GM19023 (cell line): ENCODE results near the gene NAPA.

Experiments
- ATAC-seq: cut with Tn5 transposase; IDR thresholded peaks from one replicate; pipeline ENCODE4 v1.9.1; 2021; ENCODE audit warnings: mild to moderate bottlenecking, moderate library complexity; ENCODE audit not compliant: unreplicated experiment

The NAPA gene

DNA sequence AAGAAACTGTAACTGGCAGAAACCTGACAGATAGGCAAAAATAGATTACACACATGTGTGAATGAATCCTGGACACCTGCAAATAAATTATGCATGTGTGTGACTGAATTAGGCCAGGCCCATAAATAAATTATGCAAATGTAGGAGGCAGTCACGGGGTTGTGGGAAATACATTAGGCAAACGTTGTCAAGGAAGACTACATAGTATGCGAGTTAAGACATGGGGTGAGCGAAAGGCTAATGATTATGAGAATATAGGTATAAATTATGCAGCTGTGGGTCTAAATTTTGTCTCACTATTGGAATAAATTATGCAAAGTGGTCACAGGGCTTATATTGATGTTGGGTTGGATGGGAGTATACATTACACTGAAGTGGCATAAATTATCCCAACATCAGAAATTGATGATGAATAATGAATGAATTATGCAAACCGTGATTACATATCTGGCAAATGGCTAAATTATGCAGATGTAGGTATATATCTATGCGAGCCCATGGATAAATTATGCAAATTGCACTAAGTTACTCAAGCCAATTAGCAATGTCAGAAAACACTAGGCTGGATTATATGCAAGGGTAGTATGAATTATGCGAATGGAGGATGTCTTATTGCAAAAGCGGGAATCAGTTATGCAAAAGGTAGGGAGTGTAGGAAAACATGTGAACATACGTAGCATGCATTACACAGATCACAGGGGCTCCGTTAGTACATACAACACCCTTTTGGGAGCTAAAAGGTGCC is 50.0 kb downstream of the NAPA start:
- ATAC-seq = no peak

DNA sequence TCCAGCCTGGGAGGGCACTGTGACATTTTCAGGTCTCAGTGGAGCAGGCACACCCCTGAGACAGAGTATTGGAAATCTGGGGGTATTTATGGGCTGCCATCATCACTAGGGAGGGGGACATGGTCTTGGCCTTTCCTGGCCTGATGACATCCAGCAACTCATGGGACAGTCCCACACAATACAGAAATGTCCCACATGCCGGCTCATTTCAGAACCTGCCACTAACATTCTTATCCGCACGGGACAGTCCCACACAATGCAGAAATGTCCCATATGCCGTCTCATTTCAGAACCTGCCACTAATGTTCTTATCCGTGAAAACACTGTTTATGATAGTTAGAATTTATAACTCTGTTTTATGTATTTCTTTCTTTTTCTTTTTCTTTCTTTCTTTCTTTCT is 53.0 kb downstream of the NAPA start:
- no peak for ATAC-seq

DNA sequence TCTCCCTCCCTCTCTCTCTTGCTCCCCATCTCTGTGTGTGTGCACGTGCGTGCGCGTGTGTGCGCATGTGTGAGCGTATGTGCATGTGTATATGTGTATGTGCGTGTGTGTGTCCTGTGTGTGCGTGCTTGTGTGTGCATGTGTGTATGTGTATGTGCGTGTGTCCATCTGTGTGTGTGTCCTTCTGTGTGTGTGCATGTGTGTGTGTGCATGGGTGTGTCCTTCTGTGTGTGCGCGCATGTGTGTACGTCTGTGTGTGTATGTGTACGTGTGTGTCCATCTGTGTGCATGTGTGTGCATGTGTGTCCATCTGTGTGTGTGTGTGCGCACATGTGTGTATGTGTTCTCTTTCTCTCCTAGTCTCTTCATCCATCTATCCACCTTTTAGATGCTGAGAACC is 55.4 kb downstream of the NAPA start:
- no peak for ATAC-seq

DNA sequence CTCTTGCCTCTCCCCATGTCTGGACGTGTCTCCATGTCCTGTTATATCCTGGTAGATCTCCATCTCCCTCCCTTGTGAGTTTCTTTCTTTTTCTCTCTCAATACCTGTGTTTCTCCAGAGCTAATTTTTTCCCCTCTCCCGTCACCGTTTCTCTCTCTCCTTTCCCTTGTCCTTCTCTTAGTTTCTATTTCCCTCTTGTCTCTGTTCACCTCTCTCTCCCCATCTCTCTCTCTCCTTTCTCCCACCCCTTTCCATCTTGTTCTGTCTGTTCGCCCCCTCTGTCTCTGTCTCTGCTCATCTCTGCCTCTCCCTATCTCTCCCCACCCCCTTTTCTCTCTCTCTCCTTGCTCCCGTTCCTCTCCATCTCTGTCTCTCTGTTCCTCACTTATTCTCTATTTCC is 56.2 kb downstream of the NAPA start:
- no peak for ATAC-seq

- ATAC-seq = no peak
Measured at GRCh38 chr19:47456721-47457474, 58.0 kb downstream of the NAPA start.

- no peak for ATAC-seq
Measured at GRCh38 chr19:47450478-47450877, 64.4 kb downstream of the NAPA start.

GRCh38 chr19:47448360-47448727 is 66.5 kb downstream of the NAPA start:
- ATAC-seq = no peak

GRCh38 chr19:47447470-47448359 is 67.1 kb downstream of the NAPA start:
- ATAC-seq = no peak

- no peak for ATAC-seq
Measured at GRCh38 chr19:47446534-47447469, 68.1 kb downstream of the NAPA start.

DNA sequence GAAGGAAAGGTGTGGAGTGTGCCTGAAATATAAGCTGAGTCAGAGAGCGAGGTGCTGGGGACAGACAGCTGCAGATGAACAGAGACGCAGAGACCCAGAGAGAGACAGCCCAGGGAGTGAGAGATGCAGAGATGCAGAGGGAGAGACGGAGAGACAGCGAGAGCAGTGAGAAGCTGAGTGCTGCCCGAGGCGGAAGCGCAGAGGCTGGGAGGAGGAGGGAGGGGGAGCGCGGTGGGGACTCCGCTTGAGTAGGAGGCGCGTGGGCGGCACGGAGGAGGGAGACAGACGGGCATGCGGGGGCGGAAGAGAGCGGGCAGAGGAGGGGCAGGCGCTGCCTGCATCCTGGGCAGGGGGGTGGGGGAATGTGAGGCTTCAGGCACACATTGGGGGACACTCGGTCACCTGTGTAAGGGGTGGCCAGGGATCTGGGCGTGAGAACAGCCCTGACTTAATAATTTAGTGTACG is 68.9 kb downstream of the NAPA start:
- ATAC-seq = no peak

GRCh38 chr19:47445527-47445926 is 69.3 kb downstream of the NAPA start:
- ATAC-seq = no peak

DNA sequence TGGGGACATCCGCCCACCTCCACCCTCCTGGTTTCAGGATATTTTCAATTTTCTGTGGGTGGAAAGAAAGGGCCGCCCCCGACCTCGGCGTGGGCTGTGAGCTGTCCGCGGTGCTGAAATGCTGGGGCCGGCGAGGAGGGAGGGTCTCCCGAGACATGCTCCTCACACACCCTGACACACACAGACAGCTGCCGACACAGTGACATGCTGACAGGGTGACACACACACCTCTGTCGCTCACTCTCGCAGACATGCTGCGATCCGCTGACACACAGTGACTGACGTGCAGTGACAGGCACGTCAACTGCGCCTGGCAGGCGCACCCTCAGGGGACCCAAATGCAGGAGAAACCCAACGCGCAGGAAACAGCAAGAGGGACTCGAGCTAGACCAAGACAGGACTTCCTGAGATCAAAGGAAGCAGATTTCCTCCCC is 70.5 kb downstream of the NAPA start:
- ATAC-seq = no peak

- no peak for ATAC-seq
Measured at GRCh38 chr19:47443331-47443730, 71.5 kb downstream of the NAPA start.

- ATAC-seq = no peak
Measured at GRCh38 chr19:47438793-47439220, 76.1 kb downstream of the NAPA start.
